ENCODE results near the gene ZNF652. TPM values are rescaled to one million over a fixed set of nuclear protein-coding genes. Genes with fewer than 3 reads are reported as not detected.

The ZNF652 gene
- total RNA-seq, 2 experiments from 2014 or later, result 37.7 to 42.6 TPM

DNA sequence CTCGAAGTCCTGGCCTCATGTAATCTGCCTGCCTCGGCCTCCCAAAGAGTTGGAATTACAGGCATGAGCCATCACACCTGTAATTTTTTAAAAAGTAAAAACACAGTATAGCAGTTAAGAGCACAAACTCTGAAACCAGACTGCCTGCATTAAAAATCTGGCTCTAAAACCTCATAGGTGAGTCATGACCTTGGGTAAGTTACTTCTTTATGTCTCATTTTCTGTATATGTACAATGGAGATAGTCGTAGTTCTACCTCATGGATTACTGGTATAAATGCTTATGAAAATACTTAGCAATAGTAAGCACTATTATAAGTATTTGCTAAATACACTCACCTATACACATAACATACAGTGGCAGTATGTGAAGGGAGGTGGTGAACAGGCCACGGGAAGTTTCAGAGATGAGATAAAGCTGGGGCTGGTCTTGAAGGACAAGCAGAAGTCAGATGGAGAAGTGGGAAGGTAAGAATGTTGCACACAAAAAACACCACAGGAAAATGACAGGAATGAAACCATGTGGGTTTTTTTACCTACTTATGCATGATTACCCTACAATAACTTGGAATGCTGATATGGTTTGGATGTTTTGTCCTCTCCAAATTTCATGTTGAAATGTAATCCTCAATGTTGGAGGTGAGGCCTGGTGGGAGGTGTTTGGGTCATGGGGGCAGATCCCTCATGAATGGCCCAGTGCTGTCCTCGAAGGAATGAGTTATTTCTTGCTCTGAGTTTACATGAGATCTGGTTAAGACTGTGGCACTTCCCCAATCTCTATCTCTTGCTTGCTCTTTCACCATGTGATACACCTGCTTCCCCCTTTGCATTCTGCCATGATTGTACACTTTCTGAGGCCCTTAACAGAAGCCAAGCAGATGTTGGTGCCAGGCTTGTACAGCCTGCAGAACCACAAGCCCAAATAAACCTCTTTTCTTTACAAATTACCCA is 33.9 kb downstream of the ZNF652 start:
- Mint-ChIP-seq H3K36me3 (ENCODE audit: low read depth) (peaks cover 15% of the 10 kb centered on the region), H3K9me3 (no peaks in the 10 kb centered on the region), H3K27ac (peak overlapping the region; percentile 52), H3K4me1 (peaks cover 45% of the 10 kb centered on the region), H3K4me3 (no peak overlapping the region), H3K27me3 (no peaks in the 10 kb centered on the region)
- POLR2A ChIA-PET, result no interaction called here
- CTCF ChIA-PET, result interaction anchor here (1.5 kb wide), 1 partner anchor 37 kb away, joined by 4 read pairs; no protein-coding TSS in a partner anchor
- DNase-seq, result no peak

DNA sequence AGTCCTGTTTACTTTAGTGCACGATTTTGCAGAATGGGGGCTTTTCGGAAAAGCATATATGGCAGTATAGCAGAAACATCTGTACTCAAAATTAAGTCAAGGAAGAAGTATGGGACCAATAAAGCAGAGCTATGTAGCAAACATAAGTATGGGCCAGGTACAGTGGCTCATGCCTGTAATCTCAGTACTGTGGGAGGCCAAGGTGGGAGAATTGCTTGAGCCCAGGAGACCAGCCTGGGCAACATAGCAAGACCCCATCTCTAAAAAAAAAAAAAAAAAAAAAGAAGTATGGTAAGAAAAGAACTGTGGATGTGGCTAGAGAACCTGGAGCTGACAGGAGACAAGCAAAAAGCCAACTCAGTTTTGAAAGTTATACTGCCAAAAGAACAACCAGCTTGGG is 36.1 kb downstream of the ZNF652 start:
- H3K27me3 Mint-ChIP-seq, result no peaks in the 10 kb centered on the region
- no peaks in the 10 kb centered on the region for H3K9me3 Mint-ChIP-seq
- no peak overlapping the region for H3K4me3 Mint-ChIP-seq
- no peak for DNase-seq
- H3K36me3 Mint-ChIP-seq (ENCODE audit: low read depth), result peaks cover 11% of the 10 kb centered on the region
- POLR2A ChIA-PET, result interaction anchor here (1.2 kb wide), 1 partner anchor 10 kb away, joined by 3 read pairs; no protein-coding TSS in a partner anchor
- H3K4me1 Mint-ChIP-seq, result peaks cover 49% of the 10 kb centered on the region
- no peak overlapping the region for H3K27ac Mint-ChIP-seq
- CTCF ChIA-PET, result interaction anchor here (0.7 kb wide), 1 partner anchor 62 kb away, joined by 7 read pairs; no protein-coding TSS in a partner anchor

DNA sequence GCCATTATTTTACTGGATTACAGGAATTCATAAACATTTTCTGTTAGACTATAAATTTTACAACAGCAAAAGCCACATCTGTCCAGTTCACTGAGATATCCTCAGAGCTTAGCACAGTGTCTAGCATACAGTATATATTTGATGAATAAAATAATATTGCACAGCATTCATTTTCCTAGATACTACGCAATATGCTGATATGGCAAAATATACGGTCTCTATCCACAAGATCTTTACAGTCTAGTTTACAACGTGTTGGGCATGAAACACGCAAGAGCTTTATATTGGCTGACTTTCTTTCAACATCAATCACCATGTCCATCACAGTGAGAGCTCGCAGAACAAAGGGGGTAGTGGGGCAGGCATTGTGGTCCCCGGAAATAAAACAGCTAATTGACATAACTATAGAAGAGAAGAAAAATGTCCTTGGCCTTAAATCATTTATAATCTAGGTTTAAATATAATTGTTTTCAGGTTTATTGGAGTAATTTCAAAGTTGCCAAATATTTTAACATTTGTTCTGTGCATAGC is 43.5 kb downstream of the ZNF652 start:
- no peak for DNase-seq
- Mint-ChIP-seq H3K4me3 (no peak overlapping the region), H3K27ac (no peak overlapping the region), H3K9me3 (no peaks in the 10 kb centered on the region), H3K27me3 (no peaks in the 10 kb centered on the region), H3K36me3 (ENCODE audit: low read depth) (peaks cover 20% of the 10 kb centered on the region), H3K4me1 (peaks cover 42% of the 10 kb centered on the region)
- CTCF ChIA-PET, result interaction anchor here (0.8 to 8.9 kb wide), 5 partner anchors 24 to 75 kb away, joined by 3 to 132 read pairs (median 4); no protein-coding TSS in a partner anchor
- POLR2A ChIA-PET, result interaction anchor here (0.9 to 1.5 kb wide), 4 partner anchors 24 to 52 kb away, joined by 3 to 6 read pairs (median 4); no protein-coding TSS in a partner anchor

DNA sequence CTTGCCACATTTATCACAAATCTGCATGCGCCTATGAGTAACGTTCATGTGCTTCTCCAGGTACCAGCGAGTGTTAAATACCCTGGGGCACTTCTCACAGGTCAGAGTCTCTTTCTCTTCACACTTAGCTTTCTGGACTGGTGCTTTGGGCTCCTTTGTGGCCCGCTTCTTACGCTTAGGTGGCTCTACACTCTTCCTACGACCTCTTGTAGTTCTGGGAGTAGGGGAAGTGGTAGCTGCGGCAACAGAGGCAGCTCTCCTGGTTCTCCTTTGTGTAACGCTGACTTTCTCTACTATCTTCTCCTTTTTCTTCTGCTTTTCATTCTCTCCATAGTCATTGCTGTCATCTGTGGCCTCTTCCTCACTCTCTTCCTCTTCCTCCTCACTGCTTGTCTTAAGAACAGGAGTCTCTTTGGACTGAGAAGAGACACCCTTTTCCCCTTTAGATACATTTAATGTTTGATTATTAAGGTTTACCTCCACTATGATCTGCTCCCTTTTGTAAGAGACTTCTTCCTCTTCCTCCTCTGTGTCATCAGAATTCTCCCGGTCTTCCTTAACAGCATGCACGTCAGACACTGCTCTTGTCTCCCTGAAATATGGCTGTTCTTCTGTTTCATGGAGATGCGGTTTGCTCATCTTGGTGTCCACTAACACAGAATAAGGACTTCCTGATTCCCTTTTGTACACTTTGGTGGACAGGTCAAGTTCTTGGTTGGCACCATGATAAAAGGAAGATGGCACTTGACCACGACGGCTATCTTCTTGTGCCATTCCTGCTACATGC is 45.0 kb downstream of the ZNF652 start:
- ChIA-PET POLR2A (interaction anchor here (0.8 to 3.2 kb wide), 7 partner anchors 18 to 74 kb away, joined by 3 to 12 read pairs (median 5); no protein-coding TSS in a partner anchor), CTCF (interaction anchor here (0.5 to 8.9 kb wide), 9 partner anchors 9 to 240 kb away, joined by 3 to 132 read pairs (median 11); partner anchors contain the start of gene ZNF652)
- no peak for DNase-seq
- H3K4me1 Mint-ChIP-seq, result peaks cover 35% of the 10 kb centered on the region
- H3K9me3 Mint-ChIP-seq, result no peaks in the 10 kb centered on the region
- no peak overlapping the region for H3K4me3 Mint-ChIP-seq
- H3K27me3 Mint-ChIP-seq, result no peaks in the 10 kb centered on the region
- H3K36me3 Mint-ChIP-seq (ENCODE audit: low read depth), result peaks cover 20% of the 10 kb centered on the region
- H3K27ac Mint-ChIP-seq, result peak overlapping the region; percentile 79

DNA sequence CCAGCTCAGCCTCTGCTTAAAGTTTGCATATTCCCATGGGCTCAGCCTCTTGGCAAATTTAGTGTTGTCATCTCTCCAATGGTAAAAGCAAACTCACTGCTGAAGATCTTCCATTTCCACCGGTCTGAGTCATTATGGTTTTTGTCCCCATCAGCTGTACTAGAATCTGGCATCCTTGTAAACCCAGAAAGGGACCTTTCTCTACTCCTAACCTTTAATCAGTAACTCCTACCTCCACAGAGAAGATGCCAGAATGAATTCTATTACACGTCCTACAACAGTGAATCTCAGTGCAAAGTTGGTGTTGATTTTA is 45.8 kb downstream of the ZNF652 start:
- H3K9me3 Mint-ChIP-seq, result no peaks in the 10 kb centered on the region
- no peak overlapping the region for H3K4me3 Mint-ChIP-seq
- peaks cover 35% of the 10 kb centered on the region for H3K4me1 Mint-ChIP-seq
- no peaks in the 10 kb centered on the region for H3K27me3 Mint-ChIP-seq
- peaks cover 21% of the 10 kb centered on the region for H3K36me3 Mint-ChIP-seq (ENCODE audit: low read depth)
- no peak for DNase-seq
- ChIA-PET CTCF (interaction anchor here (0.9 to 8.9 kb wide), 13 partner anchors 8 to 241 kb away, joined by 3 to 132 read pairs (median 11); partner anchors contain the start of gene ZNF652), POLR2A (interaction anchor here (1.0 to 3.2 kb wide), 10 partner anchors 10 to 80 kb away, joined by 3 to 12 read pairs (median 4); no protein-coding TSS in a partner anchor)
- H3K27ac Mint-ChIP-seq, result peak overlapping the region; percentile 79

DNA sequence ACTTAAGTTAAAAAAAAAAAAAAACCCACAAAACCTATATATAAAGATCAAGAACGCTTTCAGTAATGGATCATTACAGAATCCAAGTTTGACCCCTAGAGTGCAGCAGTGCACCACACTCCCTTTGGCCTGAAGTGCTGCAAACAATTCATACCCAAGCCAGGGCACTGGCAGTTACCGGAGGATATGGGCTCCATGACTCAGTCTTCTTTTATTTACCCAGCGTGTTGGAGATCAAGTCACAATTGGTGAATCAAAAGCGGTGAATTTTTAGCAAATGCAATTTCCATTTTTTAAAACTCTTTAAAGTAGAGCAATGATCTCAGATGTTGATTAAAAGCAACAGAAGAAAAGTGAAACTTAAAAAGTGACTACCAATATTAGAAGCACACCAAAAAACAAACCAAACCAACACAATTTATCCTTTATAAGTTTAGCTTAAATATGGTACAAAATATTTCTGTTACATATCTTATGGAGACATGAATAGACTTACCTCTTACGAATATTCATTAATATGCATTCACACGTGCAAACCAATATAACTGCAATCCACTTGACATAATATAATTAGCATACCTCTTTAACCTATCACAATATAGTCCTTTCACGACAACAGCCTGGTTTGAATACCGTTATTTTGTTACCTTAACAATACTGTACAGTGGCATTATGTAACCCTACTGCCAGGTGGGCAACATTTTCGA is 46.3 kb downstream of the ZNF652 start:
- Mint-ChIP-seq H3K4me1 (peaks cover 33% of the 10 kb centered on the region), H3K4me3 (peak overlapping the region; percentile 41), H3K36me3 (ENCODE audit: low read depth) (peaks cover 22% of the 10 kb centered on the region), H3K27ac (peak overlapping the region; percentile 79), H3K27me3 (no peaks in the 10 kb centered on the region), H3K9me3 (no peaks in the 10 kb centered on the region)
- POLR2A ChIA-PET, result interaction anchor here (1.0 to 3.2 kb wide), 11 partner anchors 10 to 80 kb away, joined by 3 to 12 read pairs (median 3); no protein-coding TSS in a partner anchor
- DNase-seq, result peak; percentile 84
- CTCF ChIA-PET, result interaction anchor here (0.7 to 8.9 kb wide), 20 partner anchors 8 to 268 kb away, joined by 3 to 132 read pairs (median 7); partner anchors contain the start of gene ZNF652

DNA sequence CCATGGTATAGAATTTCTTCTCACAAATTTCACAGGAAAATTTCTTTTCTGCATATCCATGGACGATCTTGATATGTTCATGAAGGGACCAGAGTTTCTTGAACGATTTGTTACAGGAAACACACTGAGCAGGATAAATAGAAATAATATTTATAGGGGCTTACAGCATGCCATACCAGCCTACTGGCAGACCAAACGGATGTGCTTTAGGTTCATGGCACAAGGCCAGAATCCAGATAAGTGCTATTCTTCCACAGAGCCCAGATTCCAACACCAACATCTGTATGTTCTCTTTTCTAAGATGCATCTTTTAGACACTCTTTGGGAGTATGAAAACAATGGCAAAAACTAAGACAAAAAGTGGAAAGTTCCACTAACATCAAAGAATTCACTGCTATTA is 49.3 kb downstream of the ZNF652 start:
- H3K27ac Mint-ChIP-seq, result no peak overlapping the region
- POLR2A ChIA-PET, result no interaction called here

DNA sequence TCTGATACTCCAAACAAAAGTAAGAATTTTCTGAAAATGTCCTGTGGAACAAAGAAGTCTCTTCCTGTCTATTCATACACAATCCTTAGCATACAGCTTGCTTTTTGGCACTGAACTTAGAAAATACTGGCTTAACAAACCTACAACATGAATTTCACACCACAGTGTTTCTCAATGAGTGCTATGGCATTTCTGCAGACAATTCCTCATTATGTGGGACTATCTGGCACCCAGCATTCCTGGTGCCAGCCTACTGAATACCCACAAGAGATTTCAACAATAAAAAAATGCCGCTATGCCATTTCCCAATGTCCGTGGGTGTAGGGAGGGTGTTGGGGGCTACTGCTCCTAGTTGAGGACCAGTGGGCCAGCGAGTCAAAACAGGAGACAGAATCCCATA is 62.1 kb downstream of the ZNF652 start:
- H3K36me3 Mint-ChIP-seq (ENCODE audit: low read depth), result peaks cover 21% of the 10 kb centered on the region
- no peaks in the 10 kb centered on the region for H3K4me1 Mint-ChIP-seq
- DNase-seq, result no peak
- H3K27me3 Mint-ChIP-seq, result no peaks in the 10 kb centered on the region
- H3K27ac Mint-ChIP-seq, result no peak overlapping the region
- no peaks in the 10 kb centered on the region for H3K9me3 Mint-ChIP-seq
- POLR2A ChIA-PET, result no interaction called here
- H3K4me3 Mint-ChIP-seq, result no peak overlapping the region
- CTCF ChIA-PET, result interaction anchor here (1.1 to 1.2 kb wide), 2 partner anchors 9 to 68 kb away, joined by 3 to 4 read pairs; no protein-coding TSS in a partner anchor

More for the DNA sequence above, 49.3 kb downstream of the ZNF652 start:
- H3K36me3 Mint-ChIP-seq (ENCODE audit: low read depth), result peaks cover 21% of the 10 kb centered on the region
- CTCF ChIA-PET, result no interaction called here
- H3K4me3 Mint-ChIP-seq, result no peak overlapping the region
- no peaks in the 10 kb centered on the region for H3K27me3 Mint-ChIP-seq
- no peaks in the 10 kb centered on the region for H3K9me3 Mint-ChIP-seq
- no peak for DNase-seq
- peaks cover 26% of the 10 kb centered on the region for H3K4me1 Mint-ChIP-seq

DNA sequence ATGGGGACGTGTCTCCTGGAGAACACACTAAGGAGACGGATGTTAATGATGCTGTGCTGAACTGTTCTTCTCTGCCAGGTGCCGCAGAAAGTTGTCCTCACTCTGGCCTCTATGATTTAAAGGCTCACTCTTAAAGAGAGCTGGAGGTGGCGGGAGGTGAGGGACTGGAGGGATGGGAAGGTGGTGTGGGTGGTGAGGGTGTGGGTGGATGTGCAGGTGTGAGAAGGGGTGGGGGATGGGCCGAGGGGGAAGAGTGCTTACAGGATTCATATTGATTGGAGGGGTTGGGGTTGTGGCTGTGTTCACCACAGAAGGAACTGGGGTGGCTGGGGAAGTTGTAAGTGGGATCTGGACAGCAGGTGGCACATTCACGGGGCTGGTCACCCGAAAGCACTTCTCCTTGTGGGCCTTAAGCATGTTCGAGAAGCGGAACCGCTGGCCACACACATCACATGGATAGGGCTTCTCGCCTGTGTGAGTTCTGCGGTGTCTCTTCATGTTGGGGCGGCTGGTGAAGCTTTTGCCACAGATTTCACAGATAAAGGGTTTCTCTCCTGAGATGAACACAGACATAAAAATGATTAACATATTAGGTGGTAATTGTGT is 63.6 kb downstream of the ZNF652 start:
- no peak overlapping the region for H3K27ac Mint-ChIP-seq
- no peak overlapping the region for H3K4me3 Mint-ChIP-seq
- H3K36me3 Mint-ChIP-seq (ENCODE audit: low read depth), result peaks cover 21% of the 10 kb centered on the region
- H3K9me3 Mint-ChIP-seq, result no peaks in the 10 kb centered on the region
- DNase-seq, result no peak
- peaks cover 4% of the 10 kb centered on the region for H3K4me1 Mint-ChIP-seq
- POLR2A ChIA-PET, result no interaction called here
- no peaks in the 10 kb centered on the region for H3K27me3 Mint-ChIP-seq
- CTCF ChIA-PET, result interaction anchor here (2.0 kb wide), 1 partner anchor 15 kb away, joined by 7 read pairs; no protein-coding TSS in a partner anchor

DNA sequence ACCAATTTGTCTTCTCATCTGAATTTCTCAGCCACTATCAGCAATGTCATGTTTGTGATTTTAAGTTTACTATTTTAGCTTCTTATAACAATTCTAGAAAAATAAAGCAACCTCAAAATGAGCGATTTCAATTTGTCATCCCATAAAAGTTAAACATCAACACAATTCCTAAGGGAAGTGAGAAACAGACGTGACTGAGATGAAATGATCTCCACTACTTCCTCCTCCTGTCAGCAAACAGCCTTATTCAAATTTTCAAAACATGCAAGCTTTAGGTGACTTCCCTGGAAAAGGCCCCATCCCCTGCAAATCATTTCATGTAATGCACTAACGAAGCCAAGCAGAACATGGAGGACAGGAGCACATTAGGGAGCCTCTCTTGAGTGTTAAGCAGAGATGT is 64.9 kb downstream of the ZNF652 start:
- DNase-seq, result no peak
- Mint-ChIP-seq H3K4me3 (no peak overlapping the region), H3K27ac (no peak overlapping the region), H3K36me3 (ENCODE audit: low read depth) (peaks cover 24% of the 10 kb centered on the region), H3K9me3 (no peaks in the 10 kb centered on the region), H3K27me3 (no peaks in the 10 kb centered on the region), H3K4me1 (peaks cover 7% of the 10 kb centered on the region)
- CTCF ChIA-PET, result interaction anchor here (0.9 to 2.0 kb wide), 7 partner anchors 14 to 197 kb away, joined by 3 to 8 read pairs (median 3); no protein-coding TSS in a partner anchor
- POLR2A ChIA-PET, result no interaction called here

DNA sequence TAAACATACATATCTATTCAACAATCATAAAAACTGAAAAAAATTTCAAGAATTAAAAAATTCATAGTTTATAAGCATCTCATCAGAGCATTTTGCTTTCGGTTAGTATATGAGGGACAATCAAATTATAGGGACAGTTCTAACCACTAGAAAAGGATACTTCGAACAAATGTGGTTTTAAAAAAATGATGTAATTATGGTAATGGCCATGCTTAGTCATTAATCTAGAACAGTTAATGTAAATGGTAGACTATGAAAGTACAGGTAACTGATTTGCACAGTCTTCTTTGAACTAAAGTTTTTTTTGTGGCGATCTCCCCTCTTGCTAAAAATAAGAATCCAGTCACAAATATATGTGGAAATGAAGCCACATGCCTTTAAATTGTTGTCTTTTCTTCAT is 67.9 kb downstream of the ZNF652 start:
- CTCF ChIA-PET, result interaction anchor here (0.7 to 1.0 kb wide), 2 partner anchors 66 to 231 kb away, joined by 3 read pairs; no protein-coding TSS in a partner anchor
- no peak overlapping the region for H3K27ac Mint-ChIP-seq
- no peaks in the 10 kb centered on the region for H3K9me3 Mint-ChIP-seq
- POLR2A ChIA-PET, result no interaction called here
- DNase-seq, result no peak
- H3K4me3 Mint-ChIP-seq, result no peak overlapping the region
- H3K27me3 Mint-ChIP-seq, result no peaks in the 10 kb centered on the region
- H3K4me1 Mint-ChIP-seq, result peaks cover 7% of the 10 kb centered on the region
- H3K36me3 Mint-ChIP-seq (ENCODE audit: low read depth), result peaks cover 25% of the 10 kb centered on the region
